HG02852 (cell line): ENCODE measurements around the gene SLC1A7.

Source experiments
- ATAC-seq: cut with Tn5 transposase; IDR thresholded peaks from one replicate; pipeline ENCODE4 v1.9.1; 2021; ENCODE audit warnings: mild to moderate bottlenecking, moderate library complexity; ENCODE audit not compliant: unreplicated experiment

Gene SLC1A7

GRCh38 chr1:53063744-53064515 lies 78.5 kb downstream of the SLC1A7 start:
- no peak for ATAC-seq

GRCh38 chr1:53062708-53063591 lies 79.5 kb downstream of the SLC1A7 start:
- ATAC-seq = no peak

- no peak for ATAC-seq
Measured at GRCh38 chr1:53061859-53062707, 80.4 kb downstream of the SLC1A7 start, which contains the start of gene PODN. Gene PODN (plus strand): TSS chr1:53062213. CDS start chr1:53069856, 7,643 bp downstream.

- ATAC-seq = no peak
Measured at GRCh38 chr1:53061123-53061858, 81.1 kb downstream of the SLC1A7 start.

- no peak for ATAC-seq
Measured at GRCh38 chr1:53060579-53060978, 81.9 kb downstream of the SLC1A7 start.

- no peak for ATAC-seq
Measured at GRCh38 chr1:53057127-53057526, 85.3 kb downstream of the SLC1A7 start.

- ATAC-seq = no peak
Measured at GRCh38 chr1:53051676-53052075, 90.8 kb downstream of the SLC1A7 start.

GRCh38 chr1:53050310-53050709 lies 92.1 kb downstream of the SLC1A7 start:
- no peak for ATAC-seq

- ATAC-seq = no peak
Measured at GRCh38 chr1:53049574-53049967, 92.9 kb downstream of the SLC1A7 start.

GRCh38 chr1:53048960-53049573 lies 93.4 kb downstream of the SLC1A7 start:
- ATAC-seq = no peak

GRCh38 chr1:53047737-53048736 lies 94.4 kb downstream of the SLC1A7 start:
- no peak for ATAC-seq

- ATAC-seq = no peak
Measured at GRCh38 chr1:53046930-53047329, 95.5 kb downstream of the SLC1A7 start.

GRCh38 chr1:53044926-53045325 lies 97.5 kb downstream of the SLC1A7 start:
- no peak for ATAC-seq

- ATAC-seq = no peak
Measured at GRCh38 chr1:53043271-53043670, 99.2 kb downstream of the SLC1A7 start.

GRCh38 chr1:53038566-53038965 lies 103.9 kb downstream of the SLC1A7 start:
- ATAC-seq = no peak
